Breast epithelium (tissue), 3 donors: Measurements from ENCODE around the gene PIK3R6.

ENCODE experiments used
- POLR2AphosphoS5 ChIP-seq, 3 donors: sonication (generic); formaldehyde crosslinking; IDR thresholded peaks; one replicate each; pipeline ENCODE4 v1.6.1; 2017; ENCODE audit warnings: antibody characterized with exemption in 3 of 3
- TF ChIP-seq, protein P1 (sequence below), 3 donors: fragments of 450-650 bp; IDR thresholded peaks; one replicate each; pipeline ENCODE4 v1.5.1; 2016 to 2017; ENCODE audit warnings: antibody characterized with exemption in 3 of 3, mild to moderate bottlenecking in 3 of 3, moderate library complexity in 3 of 3

DNA sequence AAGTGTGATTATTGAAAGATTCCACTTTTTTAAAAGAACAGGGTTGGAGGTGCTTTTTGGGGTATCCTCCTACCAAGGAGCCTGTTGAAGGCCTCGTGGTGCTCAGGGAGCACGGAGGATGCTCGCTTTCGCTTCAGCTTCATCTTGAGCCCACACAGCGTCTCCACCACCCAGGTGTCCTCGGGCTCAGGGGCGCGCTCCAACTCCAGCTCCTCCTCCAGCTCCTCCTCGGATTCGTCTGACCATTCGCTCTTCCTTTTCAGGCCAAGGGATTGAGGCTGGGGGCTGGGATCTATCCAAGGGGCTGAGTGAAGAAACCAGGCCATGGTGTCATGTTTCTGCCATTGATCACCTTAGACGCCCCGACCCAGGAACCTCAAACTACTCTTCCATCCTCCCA lies 110.3 kb downstream of the PIK3R6 start:
- TF ChIP-seq, protein P1, sequence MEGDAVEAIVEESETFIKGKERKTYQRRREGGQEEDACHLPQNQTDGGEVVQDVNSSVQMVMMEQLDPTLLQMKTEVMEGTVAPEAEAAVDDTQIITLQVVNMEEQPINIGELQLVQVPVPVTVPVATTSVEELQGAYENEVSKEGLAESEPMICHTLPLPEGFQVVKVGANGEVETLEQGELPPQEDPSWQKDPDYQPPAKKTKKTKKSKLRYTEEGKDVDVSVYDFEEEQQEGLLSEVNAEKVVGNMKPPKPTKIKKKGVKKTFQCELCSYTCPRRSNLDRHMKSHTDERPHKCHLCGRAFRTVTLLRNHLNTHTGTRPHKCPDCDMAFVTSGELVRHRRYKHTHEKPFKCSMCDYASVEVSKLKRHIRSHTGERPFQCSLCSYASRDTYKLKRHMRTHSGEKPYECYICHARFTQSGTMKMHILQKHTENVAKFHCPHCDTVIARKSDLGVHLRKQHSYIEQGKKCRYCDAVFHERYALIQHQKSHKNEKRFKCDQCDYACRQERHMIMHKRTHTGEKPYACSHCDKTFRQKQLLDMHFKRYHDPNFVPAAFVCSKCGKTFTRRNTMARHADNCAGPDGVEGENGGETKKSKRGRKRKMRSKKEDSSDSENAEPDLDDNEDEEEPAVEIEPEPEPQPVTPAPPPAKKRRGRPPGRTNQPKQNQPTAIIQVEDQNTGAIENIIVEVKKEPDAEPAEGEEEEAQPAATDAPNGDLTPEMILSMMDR (IDR thresholded peaks at IDR 0.05) = no peak
- no peak for TF ChIP-seq POLR2AphosphoS5 (IDR thresholded peaks at IDR 0.05)
